GM19324 (cell line): ENCODE results near the gene SLC4A1AP.

Experiments
- ATAC-seq: cut with Tn5 transposase; IDR thresholded peaks from one replicate; pipeline ENCODE4 v1.9.1; 2021; ENCODE audit warnings: mild to moderate bottlenecking, moderate library complexity; ENCODE audit not compliant: unreplicated experiment, low FRiP score

The SLC4A1AP gene

GRCh38 chr2:27736890-27737204 is 73.2 kb downstream of the SLC4A1AP start:
- ATAC-seq, result no peak

GRCh38 chr2:27737676-27738348 is 74.1 kb downstream of the SLC4A1AP start:
- no peak for ATAC-seq

- ATAC-seq, result no peak
Observed at GRCh38 chr2:27738349-27739057, 74.8 kb downstream of the SLC4A1AP start.

- ATAC-seq, result no peak
Observed at GRCh38 chr2:27739058-27739373, 75.3 kb downstream of the SLC4A1AP start.

- ATAC-seq, result no peak
Observed at GRCh38 chr2:27741673-27742072, 78.0 kb downstream of the SLC4A1AP start.

- ATAC-seq, result no peak
Observed at GRCh38 chr2:27742571-27742970, 78.9 kb downstream of the SLC4A1AP start.
